OCI-LY3 (cell line): ENCODE data around the gene HECA.

Source experiments
- CTCF ChIP-seq: fragments of 200-600, 300-600 bp; sonication (generic); IDR thresholded peaks from 2 replicates; pipeline ENCODE4 v1.5.1; 2014; ENCODE audit warnings: antibody characterized with exemption, low read length, low read depth
- EZH2phosphoT487 ChIP-seq: fragments of 200-600 bp; shearing (Covaris generic); IDR thresholded peaks from 2 replicates; pipeline ENCODE4 v1.6.1; 2018; ENCODE audit warnings: antibody characterized with exemption, mixed run types, low read depth

- TF ChIP-seq CTCF = no peak
- TF ChIP-seq EZH2phosphoT487 = no peak
These were observed 71.0 kb downstream of the HECA start for GRCh38 chr6:139205843-139206242.
